GM21381 (cell line): ENCODE data around the gene FKBP1A.

Experiments
- ATAC-seq: cut with Tn5 transposase; IDR thresholded peaks from one replicate; pipeline ENCODE4 v1.9.1; 2021; ENCODE audit warnings: mild to moderate bottlenecking, moderate library complexity; ENCODE audit not compliant: unreplicated experiment

Gene FKBP1A

GRCh38 chr20:1321654-1321939 lies 71.3 kb downstream of the FKBP1A start:
- no peak for ATAC-seq

- no peak for ATAC-seq
These were observed 71.8 kb downstream of the FKBP1A start for GRCh38 chr20:1320902-1321653.

- no peak for ATAC-seq
These were observed 72.8 kb downstream of the FKBP1A start for GRCh38 chr20:1320016-1320415.

- ATAC-seq = no peak
These were observed 73.4 kb downstream of the FKBP1A start for GRCh38 chr20:1319462-1319861.

- ATAC-seq = no peak
These were observed 73.8 kb downstream of the FKBP1A start for GRCh38 chr20:1319051-1319450.
